GM12892 (cell line): ENCODE measurements around the gene IP6K3.

ENCODE experiments used
- POLR2A ChIP-seq: IDR thresholded peaks from 2 replicates; pipeline ENCODE4 v1.6.1; 2011; ENCODE audit warnings: low read depth, low read length, control low read depth
- TAF1 ChIP-seq: IDR thresholded peaks from 2 replicates; pipeline ENCODE4 v1.6.1; 2011; ENCODE audit warnings: low read depth, mild to moderate bottlenecking, control low read depth, low read length, borderline replicate concordance

GRCh38 chr6:33719326-33719987 lies 27.2 kb downstream of the IP6K3 start:
- TF ChIP-seq TAF1 (no peak), POLR2A (no peak)
